ENCODE measurements around the gene SPIB. TPM values are rescaled to one million over a fixed set of nuclear protein-coding genes. Genes with fewer than 3 reads are reported as not detected.
"Not testable (repeated sequence)": the region's sequence is repeated elsewhere in the genome, so short reads cannot be mapped to it uniquely, and the experiment has no call there.

Gene SPIB
- total RNA-seq, 4 donors from 2014 or later = 0.17 TPM; not detected in 3

GRCh38 chr19:50383852-50384684 lies 34.7 kb upstream of the SPIB start, which contains the start of gene POLD1:
POLD1 (plus strand) TSS chr19:50384347; CDS start chr19:50398852, 14,505 bp downstream.
- WGBS = under 1% methylated on average over 62 of the region's 78 CpGs
- Histone ChIP-seq H3K4me3 (peak within 1 kb of the TSS; percentile 69 to 86 (median 74)), H3K4me1 (peaks cover 20 to 31% (median 24%) of the 10 kb centered on the region in 4 donors), H3K27me3 (no peaks in the 10 kb centered on the region), H3K36me3 (peaks cover 27 to 54% (median 44%) of the 10 kb centered on the region in 4 donors), H3K9me3 (no peaks in the 10 kb centered on the region), H3K27ac (replicated peaks in 1 of 4) (peak within 1 kb of the TSS; percentile 88 to 93 (median 90))
- intact Hi-C loops (cut with DNase I) = no loop called here
- DNase-seq (ENCODE audit: extremely low spot score) = peak; percentile 99
- TF ChIP-seq POLR2AphosphoS5 (IDR thresholded peaks at IDR 0.05) (peak; percentile 86 to 87), EP300 (IDR thresholded peaks at IDR 0.05) (no peak), CTCF (IDR thresholded peaks at IDR 0.05) (peak in 1 of 3 experiments; percentile 3)

- Histone ChIP-seq H3K9me3 (no peaks in the 10 kb centered on the region), H3K27ac (replicated peaks in 1 of 4) (peak overlapping the region; percentile 88 to 93 (median 90)), H3K4me3 (peak overlapping the region; percentile 69 to 86 (median 74)), H3K36me3 (peaks cover 19 to 46% (median 36%) of the 10 kb centered on the region in 4 donors), H3K27me3 (no peaks in the 10 kb centered on the region), H3K4me1 (peaks cover 20 to 31% (median 21%) of the 10 kb centered on the region in 4 donors)
- intact Hi-C loops (cut with DNase I) = no loop called here
- WGBS = 19% methylated on average over 26 of the region's 26 CpGs
- DNase-seq (ENCODE audit: extremely low spot score) = no peak
- TF ChIP-seq POLR2AphosphoS5 (IDR thresholded peaks at IDR 0.05) = no peak
- TF ChIP-seq CTCF (IDR thresholded peaks at IDR 0.05) = no peak
- TF ChIP-seq POLR2A (IDR thresholded peaks at IDR 0.05; ENCODE audit: low read depth) = no peak
- no peak for TF ChIP-seq EP300 (IDR thresholded peaks at IDR 0.05)
Observed at GRCh38 chr19:50384685-50385535, 33.8 kb upstream of the SPIB start.

- Histone ChIP-seq H3K36me3 (peaks cover 3 to 26% (median 14%) of the 10 kb centered on the region in 4 donors), H3K4me3 (no peak overlapping the region), H3K27me3 (no peaks in the 10 kb centered on the region), H3K27ac (replicated peaks in 1 of 4) (no peak overlapping the region), H3K4me1 (peaks cover 12 to 22% (median 20%) of the 10 kb centered on the region in 4 donors), H3K9me3 (no peaks in the 10 kb centered on the region)
- WGBS = 85% methylated on average over 21 of the region's 21 CpGs
- no peak for DNase-seq (ENCODE audit: extremely low spot score)
- intact Hi-C loops (cut with DNase I) = no loop called here
- TF ChIP-seq POLR2A (IDR thresholded peaks at IDR 0.05; ENCODE audit: low read depth) (no peak), EP300 (IDR thresholded peaks at IDR 0.05) (no peak), CTCF (IDR thresholded peaks at IDR 0.05) (no peak), POLR2AphosphoS5 (IDR thresholded peaks at IDR 0.05) (no peak)
Observed at GRCh38 chr19:50387176-50387867, 31.4 kb upstream of the SPIB start.

- Histone ChIP-seq H3K4me3 (no peak overlapping the region), H3K27ac (replicated peaks in 1 of 4) (no peak overlapping the region), H3K36me3 (peaks cover 0 to 26% (median 12%) of the 10 kb centered on the region in 4 donors), H3K9me3 (no peaks in the 10 kb centered on the region), H3K27me3 (no peaks in the 10 kb centered on the region), H3K4me1 (peaks cover 12 to 22% (median 20%) of the 10 kb centered on the region in 4 donors)
- 94% methylated on average over 8 of the region's 8 CpGs for WGBS
- no peak for DNase-seq (ENCODE audit: extremely low spot score)
- intact Hi-C loops (cut with DNase I) = no loop called here
- TF ChIP-seq EP300 (IDR thresholded peaks at IDR 0.05) = no peak
- TF ChIP-seq POLR2AphosphoS5 (IDR thresholded peaks at IDR 0.05) = no peak
- no peak for TF ChIP-seq CTCF (IDR thresholded peaks at IDR 0.05)
- no peak for TF ChIP-seq POLR2A (IDR thresholded peaks at IDR 0.05; ENCODE audit: low read depth)
Observed at GRCh38 chr19:50387868-50388245, 30.9 kb upstream of the SPIB start.

GRCh38 chr19:50390295-50390694 lies 28.4 kb upstream of the SPIB start:
- H3K36me3 ChIP-seq = peaks cover 0 to 27% (median 11%) of the 10 kb centered on the region in 4 donors
- H3K4me3 ChIP-seq; DNase-seq (ENCODE audit: extremely low spot score); H3K27ac ChIP-seq (replicated peaks in 1 of 4); H3K9me3 ChIP-seq; H3K27me3 ChIP-seq; intact Hi-C loops (cut with DNase I); H3K4me1 ChIP-seq: not testable (repeated sequence)
- 85% methylated on average over 3 of the region's 3 CpGs for WGBS

DNA sequence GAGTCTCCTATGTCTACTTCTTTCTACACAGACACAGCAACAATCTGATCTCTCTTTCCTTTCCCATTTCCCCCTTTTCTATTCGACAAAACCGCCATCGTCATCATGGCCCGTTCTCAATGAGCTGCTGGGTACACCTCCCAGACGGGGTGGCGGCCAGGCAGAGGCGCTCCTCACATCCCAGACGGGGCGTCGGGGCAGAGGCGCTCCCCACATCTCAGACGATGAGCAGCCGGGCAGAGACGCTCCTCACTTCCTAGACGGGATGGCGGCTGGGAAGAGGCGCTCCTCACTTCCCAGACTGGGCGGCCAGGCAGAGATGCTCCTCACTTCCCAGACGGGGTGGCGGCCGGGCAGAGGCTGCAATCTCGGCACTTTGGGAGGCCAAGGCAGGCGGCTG lies 27.8 kb upstream of the SPIB start:
- H3K4me3 ChIP-seq; H3K9me3 ChIP-seq; H3K27ac ChIP-seq (replicated peaks in 1 of 4); intact Hi-C loops (cut with DNase I); DNase-seq (ENCODE audit: extremely low spot score); H3K27me3 ChIP-seq; H3K4me1 ChIP-seq: not testable (repeated sequence)
- H3K36me3 ChIP-seq = peaks cover 0 to 27% (median 11%) of the 10 kb centered on the region in 4 donors
- WGBS = 90% methylated on average over 17 of the region's 23 CpGs
